ENCODE data around the gene MFN2.

MFN2 gene

DNA sequence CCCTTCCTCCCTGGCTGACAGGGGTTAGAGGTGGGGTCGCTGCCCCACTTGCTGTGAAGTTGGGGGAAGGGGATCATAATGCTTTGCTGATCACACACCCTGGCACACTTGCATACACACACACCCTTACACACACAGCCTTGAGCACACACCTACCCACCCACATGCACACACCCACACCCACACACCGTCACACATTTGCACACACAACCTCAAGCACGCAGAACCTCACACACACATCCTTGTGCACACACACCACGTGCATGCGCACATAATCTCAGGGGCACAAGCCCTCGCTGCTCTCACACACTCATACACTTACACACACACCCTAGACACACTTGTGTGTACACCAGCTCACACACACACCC is 66.5 kb downstream of the MFN2 start:
- H3K4me3 ChIP-seq (ENCODE audit: low read depth, low read length) = no peak overlapping the region

- no peak overlapping the region for H3K4me3 ChIP-seq (ENCODE audit: low read depth, low read length)
Observed at GRCh38 chr1:12047120-12047876, 67.1 kb downstream of the MFN2 start.

DNA sequence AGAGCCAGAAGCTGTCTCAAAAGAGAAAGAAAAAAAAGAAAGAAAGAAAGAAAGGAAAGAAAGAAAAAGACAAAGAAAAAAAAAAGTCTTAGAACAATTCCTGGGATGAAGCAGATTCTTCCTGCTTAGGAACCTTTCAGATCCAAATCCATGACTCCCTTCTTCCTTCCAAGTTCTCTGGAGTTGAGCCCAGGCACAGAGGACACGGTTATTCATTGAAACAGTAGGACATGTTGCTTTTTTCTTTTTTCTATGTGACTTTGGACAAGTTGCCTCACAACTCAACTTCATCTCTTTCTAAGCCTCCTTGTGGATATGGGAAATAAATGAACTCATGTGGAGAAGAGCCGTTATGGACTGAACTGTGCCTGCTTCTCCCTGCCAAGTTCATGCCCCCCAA is 68.1 kb downstream of the MFN2 start:
- no peak overlapping the region for H3K4me3 ChIP-seq (ENCODE audit: low read depth, low read length)

- no peak overlapping the region for H3K4me3 ChIP-seq (ENCODE audit: low read depth, low read length)
Observed at GRCh38 chr1:12049616-12050015, 69.4 kb downstream of the MFN2 start.

DNA sequence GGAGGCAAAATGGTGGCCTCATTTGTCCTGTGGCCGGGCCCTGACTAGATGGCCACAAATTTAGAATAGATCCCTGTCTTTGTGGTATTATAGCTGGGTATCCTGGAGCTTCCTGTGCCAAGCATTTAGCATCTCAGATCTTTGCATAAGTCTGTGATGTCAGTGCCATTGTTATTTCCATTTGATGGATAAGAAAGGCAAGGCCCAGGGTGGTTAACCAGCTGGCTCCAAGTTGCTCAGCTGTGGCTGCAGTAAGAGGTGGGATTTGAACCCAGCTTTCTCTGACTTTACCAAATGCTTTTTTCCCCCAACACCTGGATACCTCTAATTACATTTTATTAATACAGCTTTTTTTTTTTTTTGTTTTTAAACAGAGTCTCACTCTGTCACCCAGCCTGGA is 71.1 kb downstream of the MFN2 start:
- no peak overlapping the region for H3K4me3 ChIP-seq (ENCODE audit: low read depth, low read length)

- H3K4me3 ChIP-seq (ENCODE audit: low read depth, low read length) = no peak overlapping the region
Observed at GRCh38 chr1:12052008-12052573, 71.8 kb downstream of the MFN2 start.

DNA sequence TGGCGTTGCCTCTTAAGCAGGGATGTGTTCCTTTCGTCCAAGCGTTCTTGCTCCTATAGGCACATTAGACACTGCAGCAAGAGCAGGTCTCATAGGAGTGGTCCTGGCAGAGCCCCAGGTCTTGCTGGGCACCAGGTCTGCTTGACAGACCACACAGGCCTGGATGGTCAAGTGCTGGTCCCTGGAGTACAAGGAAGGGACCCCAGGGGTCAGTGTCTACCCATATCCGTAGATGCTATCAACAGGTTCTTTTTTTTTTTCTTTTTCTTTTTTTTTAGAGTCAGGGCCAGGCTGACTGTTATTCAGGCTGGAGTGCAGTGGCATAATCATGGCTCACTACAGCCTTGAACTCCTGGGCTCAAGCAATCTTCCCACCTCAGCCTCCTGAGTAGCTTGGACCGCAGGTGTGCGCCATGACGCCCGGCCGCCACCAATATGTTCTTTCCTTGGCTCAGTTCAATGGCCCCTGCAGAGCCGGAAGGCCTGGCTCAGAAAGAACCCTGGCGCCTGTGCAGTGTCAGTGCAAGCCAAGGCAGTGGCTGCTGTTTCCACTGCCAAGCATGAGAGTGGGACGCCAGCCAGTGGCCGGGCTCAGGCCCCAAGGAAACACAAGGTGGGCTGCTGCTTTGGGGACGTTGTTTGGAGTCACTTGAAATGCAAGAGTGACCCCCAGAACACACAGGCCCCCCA is 72.9 kb downstream of the MFN2 start:
- no peak overlapping the region for H3K4me3 ChIP-seq (ENCODE audit: low read depth, low read length)

DNA sequence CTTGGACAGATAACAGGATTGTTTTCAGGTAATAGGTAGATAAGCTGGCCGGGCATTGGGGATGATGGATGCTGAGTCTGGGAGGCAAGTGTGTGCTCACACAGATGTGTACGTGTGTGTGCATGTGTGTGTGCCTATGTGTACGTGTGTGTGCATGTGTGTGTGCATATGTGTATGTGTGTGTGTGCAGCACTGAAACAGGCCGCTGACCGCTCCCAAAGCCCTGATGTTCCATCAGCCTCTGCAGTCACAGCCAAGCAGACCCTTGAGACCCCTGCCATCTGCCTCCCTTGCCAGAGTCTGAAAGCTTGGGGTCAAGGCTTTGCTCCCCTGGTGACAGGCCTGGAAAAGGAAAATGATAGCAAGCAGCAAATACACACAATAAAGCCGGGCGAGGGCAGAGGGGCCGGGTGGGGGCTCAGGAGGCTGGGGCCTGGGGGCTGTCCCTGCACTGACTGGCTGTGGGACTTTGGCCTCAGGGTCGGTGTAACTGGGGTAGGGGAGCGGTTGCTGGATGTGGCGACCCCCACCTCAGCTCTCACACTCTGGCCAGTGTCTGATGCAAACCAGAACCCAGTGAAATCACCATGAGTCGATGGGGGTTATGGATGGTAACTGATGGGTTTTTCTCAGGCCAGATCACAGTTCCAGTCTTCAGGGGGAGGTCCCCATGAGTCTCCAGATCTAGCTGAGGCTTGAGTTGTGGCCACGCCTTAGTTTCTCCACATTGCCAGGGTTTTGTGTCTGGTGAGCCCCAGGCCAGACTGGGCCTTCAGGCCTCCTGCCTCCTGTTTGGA is 73.7 kb downstream of the MFN2 start:
- H3K4me3 ChIP-seq (ENCODE audit: low read depth, low read length) = no peak overlapping the region

DNA sequence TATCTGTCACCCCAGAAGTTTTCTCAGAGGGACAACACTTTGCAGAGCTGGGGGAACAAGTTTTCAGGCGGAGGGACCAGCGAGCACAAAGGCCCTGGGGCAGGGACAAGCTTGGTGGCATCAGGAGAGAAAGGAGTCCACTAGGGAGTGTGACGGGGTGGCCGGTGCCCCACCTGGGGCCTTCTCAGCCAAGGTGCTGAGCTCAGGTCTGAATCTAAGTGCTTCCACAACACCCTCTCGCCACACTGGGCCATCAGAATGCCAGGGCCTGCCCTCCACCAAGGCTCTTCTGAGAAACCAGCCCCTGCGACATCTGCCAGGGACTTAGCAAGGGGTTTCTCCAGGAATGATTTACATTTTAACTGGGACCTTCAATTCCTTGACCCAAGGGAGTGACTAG is 75.0 kb downstream of the MFN2 start:
- no peak overlapping the region for H3K4me3 ChIP-seq (ENCODE audit: low read depth, low read length)

- no peak overlapping the region for H3K4me3 ChIP-seq (ENCODE audit: low read depth, low read length)
Observed at GRCh38 chr1:12056331-12056841, 76.1 kb downstream of the MFN2 start.

DNA sequence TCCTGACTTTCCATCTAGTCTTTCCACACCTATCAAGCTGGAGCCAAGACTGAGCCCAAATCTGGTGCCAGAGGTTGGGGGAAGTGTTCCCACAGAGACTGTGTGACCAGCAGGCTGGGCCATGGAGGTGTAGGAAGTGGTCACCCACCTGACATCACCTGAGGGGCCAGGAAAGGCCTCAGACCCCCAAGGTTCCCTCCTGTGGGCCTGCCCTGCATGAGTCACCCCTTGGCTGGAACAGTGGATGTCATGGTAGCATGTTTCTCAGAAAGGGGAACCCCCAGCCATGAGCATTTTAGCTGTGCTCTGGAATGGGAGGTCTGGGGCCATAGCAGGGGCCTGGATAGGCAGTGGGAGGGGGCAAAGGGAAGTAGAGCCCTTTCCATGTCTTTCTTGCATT is 77.1 kb downstream of the MFN2 start:
- H3K4me3 ChIP-seq (ENCODE audit: low read depth, low read length) = no peak overlapping the region

DNA sequence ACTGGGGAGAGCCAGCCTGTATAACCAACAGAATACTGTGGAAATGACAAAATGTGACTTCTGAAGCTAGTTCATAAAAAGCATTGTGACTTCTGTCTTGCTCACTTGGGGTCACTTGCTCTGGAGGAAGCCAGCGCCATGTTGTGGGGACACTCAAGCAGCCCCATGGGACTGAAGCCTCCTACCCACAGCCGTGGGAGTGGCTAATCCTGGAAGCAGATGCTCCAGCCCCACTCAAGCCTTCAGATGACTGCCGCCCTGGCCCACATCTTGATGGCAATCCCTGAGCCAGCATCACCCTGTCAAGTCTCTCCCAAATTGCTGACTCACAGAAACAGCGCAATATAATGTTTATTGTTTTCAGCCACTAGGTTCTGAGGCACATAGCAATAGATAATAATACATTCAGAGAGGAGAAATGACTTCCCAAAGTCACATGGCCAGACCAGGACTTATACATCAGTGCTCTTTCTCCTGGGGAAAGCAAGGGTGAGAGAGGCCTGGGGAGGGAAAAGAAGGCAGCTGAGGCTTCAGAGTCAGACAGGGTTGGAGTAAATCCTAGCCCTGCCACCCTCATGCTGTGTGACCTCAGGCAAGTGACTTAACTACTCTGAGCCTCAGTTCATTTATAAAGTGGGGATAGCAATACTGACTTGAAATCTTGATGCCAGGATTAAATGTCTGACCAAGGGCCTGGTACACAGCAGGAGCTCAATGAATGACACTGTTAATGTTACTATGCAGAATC is 77.9 kb downstream of the MFN2 start:
- H3K4me3 ChIP-seq (ENCODE audit: low read depth, low read length) = no peak overlapping the region

DNA sequence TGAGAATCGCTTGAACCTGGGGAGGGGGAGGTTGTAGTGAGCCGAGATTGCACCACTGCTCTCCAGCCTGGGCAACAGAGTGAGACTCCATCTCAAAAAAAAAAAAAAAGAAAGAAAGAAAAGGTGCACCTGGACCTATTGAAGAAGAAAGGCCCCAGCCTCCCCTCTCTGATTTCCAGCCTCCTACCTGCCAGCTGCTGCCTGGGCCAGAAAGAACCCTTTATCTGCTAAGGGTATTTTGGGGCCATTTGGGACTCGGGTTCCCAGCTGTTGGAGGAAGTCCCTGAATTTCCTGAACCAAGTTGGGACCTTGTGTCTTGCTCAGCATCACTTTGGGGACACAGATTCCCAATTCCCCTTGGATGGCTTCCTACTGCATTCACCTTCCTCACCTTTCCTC is 79.0 kb downstream of the MFN2 start:
- H3K4me3 ChIP-seq (ENCODE audit: low read depth, low read length) = no peak overlapping the region

DNA sequence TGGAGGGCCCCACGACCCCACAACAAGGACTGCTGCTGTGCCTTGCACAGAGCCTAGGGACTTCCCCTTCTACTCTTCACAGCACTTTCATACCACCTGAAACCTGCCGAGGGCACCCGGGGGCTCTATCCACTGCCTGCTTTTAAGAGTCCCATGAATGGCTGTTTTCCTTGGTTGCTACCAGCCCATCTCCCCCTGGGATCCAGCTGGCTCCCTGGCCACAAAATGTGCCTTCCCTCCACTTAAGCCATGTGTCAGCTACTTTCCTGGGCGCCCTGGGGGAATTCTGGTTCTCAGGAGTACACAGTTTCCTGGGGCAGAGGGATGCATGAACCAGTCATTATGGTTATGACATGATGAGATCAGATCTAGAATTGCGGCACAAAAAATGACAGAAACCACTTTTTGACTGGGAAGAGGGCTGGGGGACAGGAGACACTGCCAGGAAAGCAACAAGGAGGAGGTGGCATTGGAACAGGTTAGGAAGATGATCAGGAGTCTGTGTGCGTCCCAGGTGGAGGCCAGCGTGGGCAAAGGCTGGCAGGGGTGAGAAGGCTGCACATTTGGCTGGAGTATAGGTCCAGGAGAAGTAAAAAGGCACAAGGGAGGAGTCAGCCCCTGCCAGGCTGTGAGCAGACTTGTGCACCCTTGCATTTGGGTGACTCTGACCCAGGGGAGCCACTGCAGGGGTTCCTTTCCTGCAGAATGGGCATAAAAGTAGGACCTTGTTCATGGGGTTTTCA is 79.6 kb downstream of the MFN2 start:
- no peak overlapping the region for H3K4me3 ChIP-seq (ENCODE audit: low read depth, low read length)

DNA sequence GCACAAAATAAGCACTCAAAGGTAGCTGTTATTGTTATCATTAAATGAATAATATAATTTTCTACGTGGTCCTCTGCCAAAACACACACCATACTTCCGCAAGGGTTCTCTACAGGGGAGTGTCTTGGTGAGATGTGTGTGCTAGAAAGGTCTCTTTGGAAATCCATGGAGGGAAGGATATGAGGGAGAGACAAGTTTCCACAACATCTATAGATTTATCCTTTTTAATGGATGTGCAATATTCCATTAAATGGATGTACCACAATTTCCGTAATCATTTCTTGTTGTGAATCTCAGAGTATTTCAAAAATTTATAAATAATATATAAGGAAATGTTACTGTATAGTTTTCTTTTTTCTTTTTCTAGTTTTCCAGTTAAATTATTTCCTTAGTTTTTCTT is 80.3 kb downstream of the MFN2 start:
- no peak overlapping the region for H3K4me3 ChIP-seq (ENCODE audit: low read depth, low read length)

Measured in iPS-11a (cell line).